Mesangial cell (primary cell): Measurements from ENCODE around the gene HRC. TPM values are rescaled to one million over a fixed set of nuclear protein-coding genes. Genes with fewer than 3 reads are reported as not detected.

ENCODE experiments used
- total RNA-seq: library from RNA; depleted of rRNA; stranded (reverse); fragments of >200 nt; gene quantifications from 2 replicates; pipeline ENCODE4 v1.2.3, GENCODE V29; 2015

The HRC gene
- total RNA-seq, result not detected in 2 replicates

GRCh38 chr19:49155005-49155819, at the start of gene HRC:
Gene HRC, minus strand, starts transcription at chr19:49155396. Its CDS starts 159 bp downstream, at chr19:49155237.

DNA sequence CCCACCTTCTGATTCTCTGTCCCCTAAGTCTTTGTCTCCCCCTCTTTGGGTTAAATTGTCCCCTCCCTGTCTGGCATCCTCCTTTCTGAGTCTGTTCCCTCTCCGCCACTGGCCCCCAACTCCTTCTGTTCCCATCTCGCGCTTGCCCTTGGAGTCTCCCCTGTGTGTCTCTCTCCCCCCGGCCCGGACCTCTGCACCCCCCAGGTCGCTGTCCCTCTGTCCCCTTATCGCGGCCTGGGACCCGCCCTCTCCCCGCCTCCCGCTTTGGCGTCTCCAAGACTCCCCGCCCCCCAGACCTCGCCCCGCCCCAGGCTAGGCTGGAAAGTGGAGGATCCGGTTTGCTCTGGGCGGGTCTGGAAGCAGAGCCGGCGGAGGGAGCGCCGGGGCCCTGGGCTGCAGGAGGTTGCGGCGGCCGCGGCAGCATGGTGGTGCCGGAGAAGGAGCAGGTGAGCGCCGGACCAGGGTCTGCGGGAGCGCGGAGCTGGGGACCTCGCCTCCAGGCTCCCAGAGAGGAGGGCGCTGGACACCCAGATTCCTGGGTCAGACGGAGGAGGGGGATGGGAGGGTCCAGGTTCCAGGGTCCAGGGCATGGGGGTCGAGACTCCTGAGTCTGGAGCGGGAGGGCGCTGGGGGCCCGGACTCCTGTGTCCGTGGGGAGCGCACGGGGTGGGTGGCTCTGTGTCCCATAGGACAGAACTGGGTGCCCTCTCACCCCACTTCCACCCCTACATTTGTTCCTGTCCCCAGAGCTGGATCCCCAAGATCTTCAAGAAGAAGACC, 2.4 kb upstream of the HRC start, which contains the start of gene TRPM4:
Gene TRPM4, plus strand, starts transcription at position 348 of the 780 bp plus-strand sequence. Its CDS starts 75 bp downstream, at position 423.

GRCh38 chr19:49119411-49120324, 35.5 kb downstream of the HRC start, which contains the start of gene PPFIA3:
Gene PPFIA3, plus strand, starts transcription at chr19:49119544. Its CDS starts 8,330 bp downstream, at chr19:49127874.

GRCh38 chr19:49118565-49119410, 36.4 kb downstream of the HRC start, which contains the start of gene C19orf73:
Gene C19orf73, minus strand, starts transcription at chr19:49119143. Its CDS starts 121 bp downstream, at chr19:49119022.

DNA sequence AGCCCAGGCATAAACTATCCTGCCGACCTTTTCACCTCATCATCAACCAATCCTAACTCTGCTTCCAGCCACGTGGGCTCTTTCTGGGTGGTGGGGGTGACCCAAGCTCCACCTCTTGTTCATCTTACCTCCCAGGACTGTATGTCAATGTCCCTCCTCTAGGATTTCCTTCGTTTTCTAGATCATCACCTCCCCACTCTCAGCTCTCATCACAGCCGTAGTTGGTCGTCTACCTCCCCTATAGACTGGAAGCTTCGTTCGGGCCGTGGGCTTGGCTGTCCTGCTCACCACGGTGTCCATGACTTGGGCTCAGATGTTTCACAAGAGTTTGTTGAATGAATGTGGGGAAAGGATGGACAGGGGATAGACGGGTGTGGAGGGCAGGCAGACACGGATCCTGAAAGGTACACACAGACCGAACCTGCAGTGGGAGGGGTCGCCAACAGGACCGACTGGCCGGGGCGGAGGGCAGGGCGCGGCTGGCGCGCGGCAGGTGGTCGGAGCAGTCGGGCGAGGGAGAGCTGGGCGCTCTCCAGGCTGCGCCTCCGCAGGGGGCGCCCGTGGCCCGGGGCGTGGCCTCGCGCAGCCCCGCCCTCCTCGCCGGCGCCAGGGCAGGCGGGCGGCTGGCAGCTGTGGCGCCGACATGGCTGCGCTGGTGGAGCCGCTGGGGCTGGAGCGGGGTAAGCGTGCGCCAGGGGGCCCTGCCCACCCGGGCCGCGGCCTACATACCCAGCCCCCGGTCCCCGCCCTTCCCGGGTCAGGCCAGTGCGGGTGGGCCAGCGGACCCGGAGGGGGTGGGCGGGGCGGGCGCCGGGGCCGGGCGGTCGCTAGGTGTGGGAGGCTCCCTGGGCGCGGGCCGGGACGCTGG, 41.2 kb downstream of the HRC start, which contains the start of gene LIN7B:
Gene LIN7B, plus strand, starts transcription at position 609 of the 868 bp plus-strand sequence. Its CDS starts 35 bp downstream, at position 644.

Other genes starting within 250 kb of the HRC start
- 0.33 TPM in 1 of 2 replicates, not detected in the other for gene DHDH, start 221.7 kb downstream of the HRC start, total RNA-seq
- 129 and 173 TPM in 2 replicates for gene BAX, start 200.5 kb downstream of the HRC start, total RNA-seq
- gene FTL, start 190.1 kb downstream of the HRC start, total RNA-seq, result 1,218 and 2,784 TPM in 2 replicates
- gene GYS1, start 162.1 kb downstream of the HRC start, total RNA-seq, result 34.2 and 47.6 TPM in 2 replicates
- gene RUVBL2, start 161.5 kb downstream of the HRC start, total RNA-seq, result 137 and 324 TPM in 2 replicates
- gene LHB, start 138.3 kb downstream of the HRC start, total RNA-seq, result 0.49 and 0.76 TPM in 2 replicates
- gene CGB3, start 131.1 kb downstream of the HRC start, total RNA-seq, result 0.33 TPM in 1 of 2 replicates, not detected in the other
- gene CGB2, start 123.5 kb downstream of the HRC start, total RNA-seq, result 3.9 TPM in 1 of 2 replicates, not detected in the other
- gene CGB1, start 118.5 kb downstream of the HRC start, total RNA-seq, result 3.7 TPM in 1 of 2 replicates, not detected in the other
- gene CGB5, start 111.5 kb downstream of the HRC start, total RNA-seq, result 0.38 and 2.1 TPM in 2 replicates
- 0.25 and 8.0 TPM in 2 replicates for gene CGB8, start 106.3 kb downstream of the HRC start, total RNA-seq
- gene CGB7, start 97.6 kb downstream of the HRC start, total RNA-seq, result 3.4 and 3.6 TPM in 2 replicates
- gene NTF4, start 90.6 kb downstream of the HRC start, total RNA-seq, result 0.25 TPM in 1 of 2 replicates, not detected in the other
- gene KCNA7, start 82.7 kb downstream of the HRC start, total RNA-seq, result not detected in 2 replicates
- 155 and 218 TPM in 2 replicates for gene SNRNP70, start 69.9 kb downstream of the HRC start, total RNA-seq
- 6.4 and 8.9 TPM in 2 replicates for gene LIN7B, start 41.0 kb downstream of the HRC start, total RNA-seq
- gene C19orf73, start 36.3 kb downstream of the HRC start, total RNA-seq, result 3.7 and 6.0 TPM in 2 replicates
- 2.4 and 2.7 TPM in 2 replicates for gene PPFIA3, start 35.9 kb downstream of the HRC start, total RNA-seq
- gene TRPM4, start 2.4 kb upstream of the HRC start, total RNA-seq, result 7.7 and 13.8 TPM in 2 replicates
- gene SLC6A16, start 169.8 kb upstream of the HRC start, total RNA-seq, result under 0.01 and 0.13 TPM in 2 replicates
- not detected in 2 replicates for gene CD37, start 180.0 kb upstream of the HRC start, total RNA-seq
- gene TEAD2, start 207.0 kb upstream of the HRC start, total RNA-seq, result 56.5 and 59.7 TPM in 2 replicates
- gene DKKL1, start 208.5 kb upstream of the HRC start, total RNA-seq, result 0.81 and 2.3 TPM in 2 replicates
- gene KASH5, start 232.9 kb upstream of the HRC start, total RNA-seq, result not detected in 2 replicates